LHCN-M2 (cell line): ENCODE data around the gene EFHB. TPM values are rescaled to one million over a fixed set of nuclear protein-coding genes. Genes with fewer than 3 reads are reported as not detected.

Experiments used
- total RNA-seq: library from RNA; depleted of rRNA; stranded (reverse); fragments of >200 nt; gene quantifications from 2 replicates; pipeline ENCODE4 v1.2.3, GENCODE V29; 2014; rRNA removed

EFHB gene
- total RNA-seq, 1 experiment from 2014 or later = 0.34 TPM

Other genes with a start within 250 kb of the EFHB start
- 54.6 and 55.6 TPM in 2 replicates for gene RAB5A, start 12.9 kb upstream of the EFHB start, total RNA-seq
- gene PP2D1, start 78.0 kb upstream of the EFHB start, total RNA-seq = not detected in 2 replicates
- gene KAT2B, start 106.2 kb upstream of the EFHB start, total RNA-seq = 13.2 and 15.2 TPM in 2 replicates